ENCODE measurements around the gene NKX3-2.

NKX3-2 gene

DNA sequence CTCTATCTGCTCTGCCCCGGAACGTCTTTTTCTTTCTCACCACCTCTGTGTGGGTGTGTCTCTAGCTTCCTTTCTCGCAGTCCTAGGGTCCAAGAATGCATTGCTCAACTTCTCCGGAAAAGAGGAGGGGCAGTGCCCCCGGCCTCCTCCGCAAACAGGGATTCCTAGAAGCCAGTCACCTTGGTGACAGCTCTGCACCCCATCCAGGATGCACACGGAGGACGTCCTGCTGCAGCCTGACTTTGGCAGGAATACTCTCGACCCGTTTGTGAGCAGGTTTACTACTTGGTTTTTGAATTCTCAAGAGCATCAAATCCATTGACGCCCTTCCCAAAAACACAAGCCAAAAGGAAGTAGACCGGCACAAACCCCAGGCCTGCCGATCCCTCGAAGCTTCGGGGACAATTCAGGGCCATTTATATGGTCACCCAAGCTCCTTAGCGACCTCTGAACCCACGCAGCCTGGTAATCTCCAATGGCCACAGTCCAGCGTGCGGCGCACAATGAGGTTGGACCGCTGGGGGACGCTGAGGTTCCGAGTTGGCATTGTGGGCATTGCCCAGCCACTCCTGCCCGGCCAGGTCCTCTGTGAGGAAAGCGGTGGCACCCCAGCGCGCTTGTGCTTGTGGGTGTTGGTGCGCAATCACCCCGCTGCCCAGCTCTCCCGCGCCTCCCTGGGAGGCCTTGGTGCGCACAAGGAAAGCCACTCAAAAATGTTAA is 9.8 kb downstream of the NKX3-2 start:
- no peak for DNase-seq (ENCODE audit: extremely low read depth in 1 of 2, low read depth in 1 of 2)

DNA sequence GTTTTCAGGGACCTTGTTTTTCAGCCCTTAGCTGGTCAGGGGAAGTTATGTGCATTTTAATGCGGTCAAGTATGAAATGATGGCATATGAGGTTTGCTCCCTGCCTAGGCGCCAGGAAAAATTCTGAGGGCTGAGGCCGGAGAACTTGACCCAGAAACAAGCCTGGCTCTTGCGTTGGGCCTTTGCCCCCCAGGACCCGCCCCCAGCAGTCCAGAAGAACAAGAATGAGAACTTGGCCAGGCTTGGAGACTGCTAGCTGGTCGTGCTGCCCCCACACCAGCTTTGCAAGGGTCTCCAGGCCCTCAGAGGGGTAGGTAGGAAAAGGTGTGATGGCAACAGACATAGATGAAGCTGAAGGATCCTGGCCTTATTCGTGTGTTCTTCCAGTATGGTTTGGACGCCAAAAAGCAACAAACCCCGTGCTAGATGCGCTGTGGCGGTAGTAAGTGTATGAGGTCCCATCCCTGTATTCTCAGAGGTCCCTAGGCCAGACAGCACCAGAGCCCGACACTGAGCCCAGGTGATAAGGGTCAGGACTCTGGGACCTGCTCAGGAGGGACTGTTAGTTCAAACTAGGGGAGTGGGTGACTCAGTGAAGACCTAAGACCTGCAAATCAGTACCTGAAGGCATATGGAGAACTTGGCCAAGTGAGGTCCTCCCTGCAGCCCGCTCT is 10.5 kb downstream of the NKX3-2 start:
- DNase-seq (ENCODE audit: extremely low read depth in 1 of 2, low read depth in 1 of 2): no peak

DNA sequence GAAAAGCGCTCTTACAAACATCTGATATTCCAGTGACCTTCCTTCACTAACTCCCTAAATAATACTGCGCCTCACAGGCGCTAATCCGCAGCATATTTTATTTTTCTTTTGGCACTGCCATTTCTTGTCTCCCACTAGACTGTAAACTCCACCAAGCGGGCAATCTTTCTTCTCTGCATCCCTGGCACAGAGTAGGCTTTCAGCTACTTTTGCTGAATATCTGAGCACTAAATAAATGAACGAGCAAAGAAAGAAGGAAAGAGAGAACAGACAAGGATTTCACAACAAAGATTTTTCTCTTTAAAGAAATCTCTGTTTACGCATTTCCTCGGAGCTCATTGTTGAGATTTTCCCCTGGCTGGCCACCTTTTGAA is 12.7 kb downstream of the NKX3-2 start:
- DNase-seq (ENCODE audit: extremely low read depth in 1 of 2, low read depth in 1 of 2): no peak

DNA sequence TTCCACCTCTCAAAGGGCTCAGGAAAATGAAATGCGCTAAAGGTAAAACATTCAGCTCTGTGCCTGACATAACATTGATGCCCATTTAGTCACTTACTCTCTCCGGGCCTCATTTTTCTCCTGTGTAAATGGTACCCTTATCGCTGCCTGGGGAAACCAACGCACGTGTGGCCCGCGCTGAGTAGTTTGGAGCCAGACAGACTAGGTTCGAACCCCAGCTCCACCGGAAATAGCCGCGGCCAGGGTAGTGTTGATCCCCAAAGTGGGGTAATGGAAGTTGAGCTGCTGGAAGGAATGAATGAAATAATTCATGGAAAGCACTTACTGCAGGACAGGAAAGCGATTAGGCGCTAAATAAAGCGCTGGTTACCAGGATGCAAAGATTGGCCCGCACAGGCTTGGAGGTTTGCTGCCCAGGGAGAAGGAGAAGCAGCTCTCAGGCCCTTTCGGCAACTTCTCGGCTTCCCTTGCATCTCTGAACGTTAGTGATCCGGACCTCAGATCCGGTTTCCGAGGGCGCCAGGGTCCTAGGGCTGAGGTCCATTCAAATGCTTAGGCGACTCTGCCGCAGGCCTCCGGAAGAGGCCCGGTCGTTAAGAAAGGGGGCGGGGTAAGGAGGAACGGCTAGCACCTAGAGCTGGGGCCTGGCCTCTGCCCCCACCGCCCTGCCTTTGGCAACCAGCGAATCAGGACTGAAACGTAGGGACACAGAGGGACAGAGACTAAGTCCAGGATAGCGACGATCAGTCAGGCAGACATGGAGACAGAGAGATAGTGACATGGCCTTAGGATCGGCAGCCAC is 13.3 kb downstream of the NKX3-2 start:
- no peak for DNase-seq (ENCODE audit: extremely low read depth in 1 of 2, low read depth in 1 of 2)

DNA sequence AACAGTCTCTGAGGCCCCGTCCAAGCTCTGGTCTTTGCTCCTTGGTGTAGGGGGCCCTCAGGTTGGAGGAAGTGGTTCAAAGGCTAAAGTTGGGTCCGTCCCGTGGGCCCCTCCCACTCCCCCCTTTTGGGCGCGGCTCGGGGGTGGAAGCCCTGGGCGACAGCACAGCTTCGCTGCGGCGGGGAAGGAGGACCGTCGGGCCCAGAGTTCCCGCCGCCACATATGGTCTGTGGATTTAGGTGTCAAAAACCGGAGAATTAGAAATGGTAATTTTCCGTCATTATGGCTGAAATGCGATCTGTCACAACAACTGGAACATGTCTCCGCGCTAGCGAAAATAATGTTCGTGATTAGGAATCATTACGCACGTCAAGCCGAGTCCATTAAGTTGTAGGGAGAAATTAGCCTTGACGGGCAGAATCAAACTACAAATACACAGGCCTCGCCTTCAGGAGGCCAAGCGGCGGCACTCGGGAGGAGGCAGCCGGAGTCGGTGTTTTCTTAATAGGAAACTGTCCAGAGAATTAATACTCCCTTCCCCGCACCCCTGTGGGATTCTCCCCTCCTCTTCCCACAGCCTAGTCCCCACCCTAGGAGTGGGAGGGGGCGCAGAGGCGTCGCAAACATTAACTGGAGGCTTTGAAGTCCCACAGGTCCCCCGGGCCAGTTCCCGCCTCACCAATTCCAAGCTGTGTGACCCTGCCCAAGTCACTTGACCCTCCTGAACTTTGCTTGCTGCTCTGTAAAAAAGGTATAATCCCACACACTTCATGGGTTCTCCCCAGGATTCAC is 15.0 kb downstream of the NKX3-2 start:
- no peak for DNase-seq (ENCODE audit: extremely low read depth in 1 of 2, low read depth in 1 of 2)

DNA sequence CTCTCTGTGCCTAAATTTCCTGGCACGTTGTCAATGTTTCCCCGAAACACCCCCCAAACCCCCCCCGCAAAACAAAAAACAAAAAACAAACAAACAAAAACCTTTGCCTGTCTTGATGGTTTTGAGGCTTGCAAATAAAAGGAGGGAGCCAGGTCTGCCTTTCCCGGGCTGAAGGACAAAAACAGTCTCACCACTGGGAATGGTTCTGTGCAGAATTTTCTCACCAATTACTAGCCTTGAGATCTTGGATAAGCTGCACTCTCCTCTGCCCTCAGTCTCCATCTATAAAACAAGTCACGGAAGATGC is 15.5 kb downstream of the NKX3-2 start:
- DNase-seq (ENCODE audit: extremely low read depth in 1 of 2, low read depth in 1 of 2): no peak

DNA sequence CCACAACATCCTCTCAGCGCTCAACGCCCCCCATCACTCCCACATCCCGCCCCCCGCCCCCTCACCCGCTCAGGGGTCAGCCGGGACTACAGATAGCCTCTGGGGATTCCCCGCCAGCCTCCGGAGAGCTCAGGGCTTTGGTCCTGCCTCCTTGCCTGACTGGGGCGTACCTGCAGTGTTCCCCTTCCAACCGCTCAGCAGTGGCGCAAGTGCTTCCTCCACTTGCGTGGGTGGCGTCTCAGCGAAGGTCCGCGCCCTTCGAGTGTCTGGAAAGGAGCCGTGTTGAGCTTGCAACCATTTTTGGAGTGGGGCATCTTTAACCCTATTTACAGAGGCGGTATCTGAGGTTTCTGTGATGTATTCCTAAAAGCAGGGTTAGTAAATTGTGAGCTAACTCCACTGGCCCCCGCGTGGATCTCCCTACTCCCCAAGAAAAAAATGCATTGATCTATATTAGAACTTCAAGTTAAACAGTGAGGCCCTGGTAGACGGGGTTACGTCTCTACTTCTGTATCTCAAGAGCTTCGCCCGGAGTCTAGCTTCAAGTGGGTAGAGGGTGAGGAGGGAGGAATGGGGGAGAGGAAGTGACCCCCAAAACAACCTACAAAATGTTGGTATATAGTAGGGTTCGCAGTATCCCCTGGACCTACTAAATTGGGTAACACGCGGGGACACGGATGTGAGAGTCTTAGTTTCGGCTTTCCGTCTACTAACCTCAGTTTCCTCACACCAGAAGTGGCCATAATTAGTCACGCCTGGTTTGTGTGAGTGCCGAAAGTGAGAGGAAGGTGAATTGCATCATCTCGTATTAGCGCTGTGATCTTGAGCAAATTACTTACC is 16.1 kb downstream of the NKX3-2 start:
- no peak for DNase-seq (ENCODE audit: extremely low read depth in 1 of 2, low read depth in 1 of 2)

DNA sequence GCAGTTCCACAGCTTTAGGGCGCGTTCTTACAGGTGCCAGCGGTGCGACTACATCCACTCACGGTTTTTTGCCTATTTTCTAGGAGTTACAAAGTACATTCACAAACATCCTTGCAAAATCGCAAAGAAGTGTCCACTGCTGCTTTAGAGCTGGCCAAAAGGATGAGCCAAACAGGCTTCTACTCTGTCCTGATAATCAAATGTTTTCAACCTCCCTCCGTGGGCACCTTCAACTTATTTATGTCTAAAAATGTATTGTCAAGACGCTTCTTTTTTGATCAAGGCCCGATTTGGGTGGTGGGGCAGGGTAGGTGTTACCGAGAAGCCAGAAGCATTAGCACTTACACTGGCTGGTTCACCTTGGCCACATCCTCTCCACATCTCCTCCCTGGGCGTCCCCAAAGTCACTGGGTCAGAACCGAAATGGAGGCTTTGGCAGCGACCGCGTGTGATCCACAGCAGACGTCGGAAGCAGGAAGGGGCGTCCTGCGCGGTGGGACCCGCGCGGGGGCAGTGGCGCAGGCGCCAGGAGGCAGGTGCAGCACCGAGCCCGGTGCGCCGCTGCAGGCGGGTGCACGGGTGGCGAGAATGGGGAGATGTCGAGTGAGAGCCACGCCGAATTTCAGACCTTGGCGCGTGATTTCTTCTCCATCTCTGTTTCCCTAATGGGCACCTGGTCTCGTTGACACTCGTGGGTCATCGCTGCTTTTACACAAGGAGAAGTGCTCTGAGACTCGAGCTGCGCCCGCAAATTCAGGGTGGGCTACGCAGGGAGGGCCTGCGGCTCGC is 16.9 kb downstream of the NKX3-2 start:
- DNase-seq (ENCODE audit: extremely low read depth in 1 of 2, low read depth in 1 of 2): no peak

DNA sequence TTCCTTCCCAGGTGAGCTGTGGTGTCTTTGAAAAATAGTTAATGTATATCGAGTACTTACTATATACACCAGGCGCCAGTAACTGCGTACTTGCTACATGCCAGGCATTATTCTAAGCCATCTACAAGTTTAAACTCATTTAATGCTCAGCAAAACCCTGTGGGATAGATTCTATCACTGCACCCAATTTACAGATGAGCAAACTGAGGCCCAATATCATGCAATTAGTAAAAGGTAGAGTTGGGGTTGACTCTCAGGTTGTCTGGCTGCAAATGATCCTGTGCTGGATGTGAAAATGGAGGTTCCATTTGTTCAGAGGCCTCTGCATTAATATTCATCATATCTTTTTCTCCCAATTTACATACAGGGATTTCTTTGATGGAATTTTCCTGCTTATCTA is 17.6 kb downstream of the NKX3-2 start:
- DNase-seq (ENCODE audit: extremely low read depth in 1 of 2, low read depth in 1 of 2): no peak

DNA sequence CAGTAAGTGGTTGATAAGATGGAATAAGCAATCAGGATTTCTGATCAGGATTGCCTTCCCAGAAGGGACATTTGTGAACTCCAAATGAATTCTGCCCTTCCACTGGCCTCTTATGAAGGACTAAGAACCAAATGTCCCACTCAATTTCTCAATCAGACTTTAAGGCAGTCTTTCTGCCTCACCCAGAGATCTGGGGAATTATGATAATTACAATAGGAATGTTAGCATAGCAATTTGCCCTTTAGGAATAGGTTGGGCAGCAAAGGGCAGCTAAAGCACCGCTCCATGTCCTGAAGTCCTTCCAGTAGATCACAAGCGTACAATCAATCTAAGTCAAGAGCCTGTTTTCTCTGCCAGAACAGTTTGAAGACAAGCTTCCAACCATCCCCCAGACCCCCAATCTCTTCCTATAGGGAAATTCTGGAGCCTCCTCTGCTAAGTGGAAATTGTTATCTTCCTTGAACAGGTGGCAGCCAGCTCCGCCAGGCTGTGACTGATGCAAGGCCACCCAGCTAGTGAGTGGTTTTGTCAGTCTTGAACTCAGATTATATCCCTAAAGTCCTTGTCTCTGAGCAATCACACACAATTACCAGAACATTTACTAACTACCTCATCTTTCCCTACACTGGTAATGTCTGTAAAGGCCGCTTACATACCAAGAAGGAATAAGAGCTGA is 18.6 kb downstream of the NKX3-2 start:
- DNase-seq (ENCODE audit: extremely low read depth in 1 of 2, low read depth in 1 of 2): no peak

DNA sequence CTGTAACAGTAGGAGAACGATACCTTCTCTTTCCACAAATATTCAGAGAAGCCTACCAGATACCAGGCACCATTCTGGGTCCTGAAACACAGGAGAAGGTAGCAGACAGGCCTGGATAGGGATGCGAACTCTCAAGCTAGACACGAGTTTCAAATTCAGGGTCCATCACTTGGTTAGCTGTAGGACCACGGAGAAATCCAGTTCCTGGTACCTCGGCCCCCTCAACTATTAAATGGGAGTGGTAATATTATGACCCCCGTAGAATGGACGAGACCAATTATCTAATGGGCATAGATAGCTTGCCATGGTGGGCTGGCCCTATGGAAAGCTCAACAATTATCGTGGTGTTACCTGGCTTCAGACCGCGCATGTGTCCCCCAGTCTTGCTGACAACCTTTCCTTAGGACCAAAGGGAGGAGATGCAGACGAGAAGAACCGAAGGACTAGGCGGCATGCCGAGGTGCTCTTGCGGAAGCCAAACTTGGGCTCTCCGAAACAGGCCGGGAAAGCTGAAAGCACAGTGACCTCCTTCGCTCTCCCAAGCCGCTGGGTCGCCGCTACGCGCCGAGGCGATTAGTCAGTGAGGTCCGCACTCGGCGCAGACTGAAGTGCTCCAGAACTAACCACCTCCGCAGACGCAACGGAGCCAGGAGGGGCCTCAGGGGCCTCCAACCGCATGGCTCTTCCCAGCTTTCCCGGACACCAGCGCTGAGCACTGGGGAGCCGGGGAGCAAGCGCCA is 19.6 kb downstream of the NKX3-2 start:
- no peak for DNase-seq (ENCODE audit: extremely low read depth in 1 of 2, low read depth in 1 of 2)

DNA sequence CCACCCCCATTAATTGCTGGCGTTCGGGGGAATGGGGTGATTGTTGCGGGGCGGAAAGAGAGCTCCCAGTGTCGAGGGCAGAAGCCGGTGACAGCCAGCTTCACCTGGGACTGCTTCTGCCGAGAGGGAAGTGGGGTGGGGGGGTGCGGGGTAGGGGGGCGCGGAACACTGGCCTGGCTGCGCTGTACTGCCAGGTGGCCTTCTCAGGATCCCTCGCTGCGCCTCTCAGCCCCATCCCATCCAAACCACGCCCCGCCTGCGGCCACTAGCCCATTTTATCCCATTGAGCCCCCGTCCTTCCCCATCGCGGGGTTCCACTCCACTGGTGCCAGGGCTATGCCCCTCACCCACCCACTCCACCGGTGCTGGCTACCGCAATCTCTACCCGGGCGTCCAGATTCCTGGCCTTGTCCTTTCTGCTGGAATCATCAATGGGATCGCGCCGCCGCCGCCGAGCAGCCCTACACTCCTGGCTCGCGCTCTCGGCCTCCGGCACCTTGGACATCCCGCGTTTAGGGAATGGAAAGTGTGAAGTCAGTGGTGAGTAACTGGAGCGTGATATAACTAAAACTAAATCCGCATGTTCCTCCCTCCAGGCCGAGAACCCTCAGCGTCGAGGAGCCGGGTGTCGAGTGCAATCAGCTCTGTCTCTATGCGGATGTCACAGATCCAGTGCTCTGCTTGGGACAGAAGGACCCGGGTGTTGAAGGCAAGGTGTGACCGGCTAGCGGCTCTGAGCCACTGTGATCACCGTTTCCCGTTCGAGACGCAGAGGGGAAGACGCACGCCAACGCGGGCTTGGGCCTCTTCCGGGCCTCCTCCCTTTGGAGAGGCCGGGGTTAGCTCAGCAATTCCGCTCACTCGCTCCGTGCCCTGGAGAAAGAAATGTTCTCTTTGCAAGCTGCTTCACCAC is 20.5 kb downstream of the NKX3-2 start:
- DNase-seq (ENCODE audit: extremely low read depth in 1 of 2, low read depth in 1 of 2): no peak

DNA sequence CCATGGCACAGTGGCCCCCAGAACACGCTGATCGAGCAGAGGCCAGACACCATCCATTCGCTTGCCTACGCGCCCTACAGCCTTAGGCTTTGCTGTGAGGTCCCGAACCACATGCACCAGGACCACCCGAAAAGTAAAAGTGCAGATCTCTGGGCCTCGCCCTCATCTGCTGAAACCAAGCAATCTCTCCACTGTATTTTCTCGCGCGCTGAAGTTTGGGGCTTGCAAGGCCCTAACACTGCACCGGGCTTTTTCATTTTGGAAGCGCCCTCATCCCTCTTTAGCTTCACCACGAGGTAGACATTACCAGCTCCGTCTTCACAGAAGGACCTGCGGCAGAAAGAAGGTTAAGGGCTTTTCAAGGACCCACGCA is 21.2 kb downstream of the NKX3-2 start:
- DNase-seq (ENCODE audit: extremely low read depth in 1 of 2, low read depth in 1 of 2): no peak

DNA sequence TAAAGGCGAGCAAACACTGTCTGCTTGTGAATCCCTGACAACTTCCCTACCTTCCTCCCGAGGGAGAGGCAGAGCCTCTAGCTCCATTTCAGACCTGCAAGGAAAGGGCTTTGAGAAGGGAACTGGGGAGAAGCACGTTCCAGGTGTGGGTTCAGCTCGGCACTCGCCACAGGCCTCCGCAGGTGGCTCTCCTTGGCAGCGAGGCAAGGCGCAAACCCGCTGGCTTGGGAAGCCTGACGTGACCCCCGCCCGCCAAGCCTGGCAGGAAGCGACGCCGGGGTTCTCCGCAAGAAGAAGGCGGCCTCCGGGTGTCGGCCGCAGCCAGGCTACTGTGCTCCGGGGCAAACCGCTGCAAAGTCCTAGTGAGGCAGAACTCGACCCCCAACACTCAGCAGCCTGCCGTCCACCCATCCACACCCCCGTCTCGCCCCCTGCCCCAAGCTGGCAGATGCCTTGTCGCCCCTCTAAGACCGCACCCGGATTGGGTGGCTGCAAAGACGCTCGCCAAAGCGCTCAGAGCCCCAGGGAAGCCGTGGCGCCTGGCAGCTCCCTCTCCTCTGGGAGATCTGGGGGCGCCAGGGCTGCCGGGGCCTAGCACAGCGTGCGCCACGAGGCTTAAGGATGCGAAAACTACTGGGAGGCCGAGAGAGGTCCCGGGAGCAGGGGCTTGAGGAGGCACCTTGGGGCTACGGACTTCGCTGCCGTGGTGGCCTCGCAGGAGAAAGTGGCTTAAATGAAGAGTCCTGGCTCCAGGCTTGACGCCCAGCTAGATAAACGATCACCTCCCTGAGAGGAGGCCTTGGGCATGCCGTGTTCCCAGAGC is 21.8 kb downstream of the NKX3-2 start:
- DNase-seq (ENCODE audit: extremely low read depth in 1 of 2, low read depth in 1 of 2): no peak

DNA sequence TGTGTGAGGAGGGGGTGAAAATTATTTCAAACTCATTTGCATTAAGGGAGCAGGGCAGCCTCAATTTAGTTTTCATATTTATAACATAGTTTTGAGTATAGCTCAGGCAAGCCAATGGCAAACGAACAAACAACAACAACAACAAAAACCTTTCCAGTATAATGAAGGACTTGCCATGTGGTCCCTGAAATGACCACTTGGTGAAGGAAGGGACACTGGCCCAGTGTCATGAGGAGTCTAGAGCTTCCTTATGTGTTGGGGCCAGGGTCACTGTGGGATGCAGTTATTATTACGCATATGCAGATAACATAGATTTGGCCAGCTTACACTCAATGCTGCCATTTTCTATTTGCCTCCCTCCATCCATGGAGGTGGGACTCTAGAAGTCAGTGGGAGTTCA is 23.3 kb downstream of the NKX3-2 start:
- DNase-seq (ENCODE audit: extremely low read depth in 1 of 2, low read depth in 1 of 2): no peak

DNA sequence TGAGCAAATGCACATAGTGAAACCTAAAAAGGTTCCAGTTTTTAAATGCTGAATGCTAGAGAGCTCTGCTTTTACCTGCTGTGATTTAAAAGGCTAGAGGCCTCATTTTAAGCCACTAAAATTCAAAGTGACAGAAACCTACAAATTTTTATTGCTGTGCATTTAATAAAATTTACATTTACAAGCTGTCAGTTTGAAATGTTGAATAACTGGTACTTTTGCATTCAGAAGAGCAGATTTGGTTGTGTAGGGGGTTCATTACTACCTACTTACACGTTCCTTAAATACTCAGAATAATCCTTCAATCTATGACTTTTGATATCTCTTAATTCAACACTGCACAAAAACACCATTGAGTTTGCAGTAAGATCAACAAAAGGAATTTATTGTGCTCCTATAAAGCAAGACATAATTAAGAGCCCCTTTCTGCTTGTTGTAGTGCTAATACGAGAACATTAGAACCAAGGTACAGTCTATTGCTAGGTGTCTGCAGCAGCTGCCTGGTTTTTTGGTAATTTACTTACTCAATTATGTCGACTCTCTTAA is 27.9 kb downstream of the NKX3-2 start:
- no peak for DNase-seq (ENCODE audit: extremely low read depth in 1 of 2, low read depth in 1 of 2)
